ENCODE data around the gene TAGAP.

DNA sequence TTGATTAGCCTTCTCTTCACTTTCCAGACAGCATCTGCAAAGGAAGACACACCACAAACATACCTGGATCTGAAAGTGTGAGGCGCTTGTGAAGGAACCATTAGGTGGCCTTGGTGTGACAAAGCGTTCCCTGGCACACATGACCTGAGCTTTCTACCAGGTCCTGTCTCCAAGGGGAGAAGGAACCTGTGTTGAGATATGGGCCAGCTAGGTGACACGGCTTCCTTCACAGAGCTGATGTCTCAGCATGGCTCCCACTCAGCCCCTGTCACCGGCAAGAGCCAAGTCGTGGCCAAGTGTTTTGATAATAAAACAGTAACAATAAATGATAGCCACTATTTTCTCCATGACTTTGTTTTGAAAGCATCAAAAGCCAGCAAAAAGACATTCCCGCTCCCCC is 20.3 kb upstream of the TAGAP start:
- no peak for TF ChIP-seq EZH2 (IDR thresholded peaks at IDR 0.05; ENCODE audit: borderline replicate concordance, low read length)
- TF ChIP-seq, protein P1, sequence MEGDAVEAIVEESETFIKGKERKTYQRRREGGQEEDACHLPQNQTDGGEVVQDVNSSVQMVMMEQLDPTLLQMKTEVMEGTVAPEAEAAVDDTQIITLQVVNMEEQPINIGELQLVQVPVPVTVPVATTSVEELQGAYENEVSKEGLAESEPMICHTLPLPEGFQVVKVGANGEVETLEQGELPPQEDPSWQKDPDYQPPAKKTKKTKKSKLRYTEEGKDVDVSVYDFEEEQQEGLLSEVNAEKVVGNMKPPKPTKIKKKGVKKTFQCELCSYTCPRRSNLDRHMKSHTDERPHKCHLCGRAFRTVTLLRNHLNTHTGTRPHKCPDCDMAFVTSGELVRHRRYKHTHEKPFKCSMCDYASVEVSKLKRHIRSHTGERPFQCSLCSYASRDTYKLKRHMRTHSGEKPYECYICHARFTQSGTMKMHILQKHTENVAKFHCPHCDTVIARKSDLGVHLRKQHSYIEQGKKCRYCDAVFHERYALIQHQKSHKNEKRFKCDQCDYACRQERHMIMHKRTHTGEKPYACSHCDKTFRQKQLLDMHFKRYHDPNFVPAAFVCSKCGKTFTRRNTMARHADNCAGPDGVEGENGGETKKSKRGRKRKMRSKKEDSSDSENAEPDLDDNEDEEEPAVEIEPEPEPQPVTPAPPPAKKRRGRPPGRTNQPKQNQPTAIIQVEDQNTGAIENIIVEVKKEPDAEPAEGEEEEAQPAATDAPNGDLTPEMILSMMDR (conservative IDR thresholded peaks at IDR 0.05 in 1 of 2, IDR thresholded peaks at IDR 0.05 in 1 of 2; ENCODE audit: extremely low read depth in 1 of 2, insufficient read depth in 1 of 2, low read depth in 1 of 2, low read length in 2 of 2), result no peak

All from mammary epithelial cell (primary cell).